ENCODE results near the gene NTN3.
"Not testable (repeated sequence)": the region's sequence is repeated elsewhere in the genome, so short reads cannot be mapped to it uniquely, and the experiment has no call there.

Gene NTN3

DNA sequence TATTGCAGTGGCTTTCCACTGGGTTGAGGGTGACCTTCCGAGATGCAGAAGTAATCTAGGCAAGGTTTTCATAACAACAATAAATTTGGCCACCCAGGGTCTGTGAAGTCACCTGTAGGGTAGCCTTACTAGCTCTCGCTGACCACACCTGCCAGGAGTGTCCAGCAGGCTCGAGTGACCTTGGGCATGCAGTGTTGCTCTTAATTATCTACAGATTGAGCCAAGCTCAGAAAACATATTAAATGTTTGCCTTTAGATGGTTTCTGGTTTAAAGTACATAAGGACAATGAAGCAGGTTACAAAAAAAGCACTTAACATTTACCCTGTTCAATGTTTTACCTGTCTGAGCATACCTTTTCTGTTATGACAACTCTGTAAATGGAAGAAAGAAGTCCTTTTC is 5.6 kb downstream of the NTN3 start:
- DNase-seq: no peak
- no peak overlapping the region for H3K4me3 ChIP-seq (ENCODE audit: low read depth, low read length)
- peaks cover 6% of the 10 kb centered on the region for H3K79me2 ChIP-seq (ENCODE audit: control insufficient read depth, insufficient read depth, low read length, poor library complexity)
- H3K27me3 ChIP-seq (ENCODE audit: insufficient read depth, low read length): peaks cover 24% of the 10 kb centered on the region
- no peak overlapping the region for H4K91ac ChIP-seq (ENCODE audit: low read depth, low read length)
- no peak overlapping the region for H2BK12ac ChIP-seq (ENCODE audit: low read length)
- H3K4me2 ChIP-seq (ENCODE audit: low read length): no peak overlapping the region
- no peak overlapping the region for H4K8ac ChIP-seq (ENCODE audit: low read depth, low read length)
- no peak overlapping the region for H3K27ac ChIP-seq (ENCODE audit: low read depth, low read length)
- H2AK5ac ChIP-seq (ENCODE audit: low read length): no peak overlapping the region
- no peaks in the 10 kb centered on the region for H3K36me3 ChIP-seq (ENCODE audit: control insufficient read depth in 1 of 2, insufficient read depth in 2 of 2, low read length in 2 of 2)
- peaks cover 5% of the 10 kb centered on the region for H3K79me1 ChIP-seq (ENCODE audit: low read length)
- H3K4me1 ChIP-seq (ENCODE audit: control insufficient read depth in 1 of 2, insufficient read depth in 2 of 2, low read length in 2 of 2): peaks cover 16 to 19% of the 10 kb centered on the region in 2 experiments
- H3K4ac ChIP-seq (ENCODE audit: low read depth, low read length): no peak overlapping the region
- no peak overlapping the region for H2BK120ac ChIP-seq (ENCODE audit: insufficient read depth, low read length, poor library complexity)
- H2AFZ ChIP-seq (ENCODE audit: insufficient read depth, low read length, poor library complexity): no peak overlapping the region
- peaks cover 4% of the 10 kb centered on the region for H3K9me3 ChIP-seq (ENCODE audit: insufficient read depth, low read depth, low read length)
- WGBS (ENCODE audit: extremely low coverage, insufficient coverage, insufficient read length): no CpG with 5 or more reads among the region's 3 CpGs
- no peak overlapping the region for H3K23ac ChIP-seq (ENCODE audit: low read length)
- H2BK5ac ChIP-seq (ENCODE audit: low read depth, low read length, poor library complexity): no peak overlapping the region
- H3K14ac ChIP-seq (ENCODE audit: low read length): no peak overlapping the region
- H4K12ac ChIP-seq (ENCODE audit: low read depth, low read length): no peak overlapping the region
- H3K9ac ChIP-seq (ENCODE audit: low read length): no peak overlapping the region
- no peak overlapping the region for H3K18ac ChIP-seq (ENCODE audit: low read length)

DNA sequence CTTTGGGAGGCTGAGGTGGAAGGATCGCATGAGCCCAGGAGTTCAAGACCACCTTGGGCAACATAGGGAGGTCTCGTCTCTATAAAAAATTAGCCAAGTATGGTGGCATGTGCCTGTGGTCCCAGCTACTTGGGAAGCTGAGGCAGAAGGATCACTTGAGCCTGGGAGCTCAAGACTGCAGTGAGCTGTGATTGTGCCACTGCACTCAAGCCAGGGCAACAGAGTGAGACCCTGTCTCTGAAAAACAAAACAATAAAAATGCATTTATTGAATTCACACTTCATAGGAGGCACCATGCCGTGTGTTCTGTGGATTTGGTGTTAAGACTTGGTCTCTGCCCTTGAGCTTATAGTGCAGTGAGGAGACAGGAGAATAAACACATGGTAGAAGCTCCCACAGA is 6.2 kb downstream of the NTN3 start:
- Histone ChIP-seq H2BK5ac (ENCODE audit: low read depth, low read length, poor library complexity) (no peak overlapping the region), H3K9ac (ENCODE audit: low read length) (no peak overlapping the region), H3K27ac (ENCODE audit: low read depth, low read length) (no peak overlapping the region), H2AK5ac (ENCODE audit: low read length) (no peak overlapping the region), H2BK120ac (ENCODE audit: insufficient read depth, low read length, poor library complexity) (no peak overlapping the region), H3K27me3 (ENCODE audit: insufficient read depth, low read length) (peaks cover 18% of the 10 kb centered on the region), H3K4me2 (ENCODE audit: low read length) (no peak overlapping the region), H3K14ac (ENCODE audit: low read length) (no peak overlapping the region), H4K12ac (ENCODE audit: low read depth, low read length) (no peak overlapping the region), H4K91ac (ENCODE audit: low read depth, low read length) (no peak overlapping the region), H2BK12ac (ENCODE audit: low read length) (no peak overlapping the region), H4K8ac (ENCODE audit: low read depth, low read length) (no peak overlapping the region), H3K9me3 (ENCODE audit: insufficient read depth, low read depth, low read length) (peaks cover 6% of the 10 kb centered on the region), H3K18ac (ENCODE audit: low read length) (no peak overlapping the region), H3K4ac (ENCODE audit: low read depth, low read length) (no peak overlapping the region), H2AFZ (ENCODE audit: insufficient read depth, low read length, poor library complexity) (no peak overlapping the region), H3K23ac (ENCODE audit: low read length) (no peak overlapping the region), H3K4me3 (ENCODE audit: low read depth, low read length) (no peak overlapping the region), H3K79me2 (ENCODE audit: control insufficient read depth, insufficient read depth, low read length, poor library complexity) (peaks cover 6% of the 10 kb centered on the region), H3K4me1 (ENCODE audit: control insufficient read depth in 1 of 2, insufficient read depth in 2 of 2, low read length in 2 of 2) (peaks cover 16 to 18% of the 10 kb centered on the region in 2 experiments), H3K36me3 (ENCODE audit: control insufficient read depth in 1 of 2, insufficient read depth in 2 of 2, low read length in 2 of 2) (no peaks in the 10 kb centered on the region), H3K79me1 (ENCODE audit: low read length) (peaks cover 5% of the 10 kb centered on the region)
- DNase-seq: no peak
- no CpG with 5 or more reads among the region's 3 CpGs for WGBS (ENCODE audit: extremely low coverage, insufficient coverage, insufficient read length)

DNA sequence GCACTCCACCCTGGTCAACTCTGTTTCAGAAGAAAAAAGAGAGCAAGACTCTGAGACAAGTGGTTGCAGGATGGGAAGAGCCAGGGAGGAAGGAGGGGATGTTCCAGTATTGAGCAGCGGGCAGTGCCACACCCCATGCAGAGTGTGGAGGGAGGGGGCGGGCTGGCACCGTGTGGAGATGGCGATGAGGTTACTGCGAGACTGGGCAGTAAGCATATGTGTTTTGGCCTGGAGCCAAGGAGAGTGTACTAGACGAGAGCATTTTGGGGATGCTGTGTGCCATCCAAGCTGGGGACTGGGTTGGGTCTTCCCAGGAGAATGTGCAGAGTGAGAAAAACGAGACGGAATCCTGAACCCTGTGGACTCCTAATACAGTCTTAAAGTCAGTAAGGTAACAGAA is 7.2 kb downstream of the NTN3 start:
- H2BK120ac ChIP-seq (ENCODE audit: insufficient read depth, low read length, poor library complexity): no peak overlapping the region

DNA sequence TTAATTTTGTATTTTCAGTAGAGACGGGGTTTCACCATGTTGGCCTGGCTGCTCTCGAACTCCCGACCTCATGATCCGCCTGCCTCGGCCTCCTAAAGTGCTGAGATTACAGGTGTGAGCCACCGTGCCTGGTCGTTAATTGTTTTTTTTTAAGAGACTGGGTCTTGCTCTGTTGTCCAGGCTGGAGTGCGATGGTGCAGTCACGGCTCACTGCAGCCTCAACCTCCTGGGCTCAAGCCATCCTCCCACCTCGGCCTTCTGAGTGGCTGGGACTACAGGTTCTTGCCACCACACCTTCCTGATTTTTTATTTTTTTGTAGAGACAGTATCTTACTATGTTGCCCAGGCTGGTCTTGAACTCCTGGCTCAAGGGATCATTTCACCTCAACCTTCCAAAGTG is 8.9 kb downstream of the NTN3 start:
- H3K4me1 ChIP-seq (ENCODE audit: control insufficient read depth in 1 of 2, insufficient read depth in 2 of 2, low read length in 2 of 2); H3K9ac ChIP-seq (ENCODE audit: low read length); H3K9me3 ChIP-seq (ENCODE audit: insufficient read depth, low read depth, low read length); H3K4me3 ChIP-seq (ENCODE audit: low read depth, low read length); H3K36me3 ChIP-seq (ENCODE audit: control insufficient read depth in 1 of 2, insufficient read depth in 2 of 2, low read length in 2 of 2); H2AFZ ChIP-seq (ENCODE audit: insufficient read depth, low read length, poor library complexity); H3K27me3 ChIP-seq (ENCODE audit: insufficient read depth, low read length); H3K4me2 ChIP-seq (ENCODE audit: low read length); H2BK12ac ChIP-seq (ENCODE audit: low read length); H4K91ac ChIP-seq (ENCODE audit: low read depth, low read length); H4K8ac ChIP-seq (ENCODE audit: low read depth, low read length); H2BK120ac ChIP-seq (ENCODE audit: insufficient read depth, low read length, poor library complexity); H2BK5ac ChIP-seq (ENCODE audit: low read depth, low read length, poor library complexity); H3K79me2 ChIP-seq (ENCODE audit: control insufficient read depth, insufficient read depth, low read length, poor library complexity); H3K14ac ChIP-seq (ENCODE audit: low read length); H3K18ac ChIP-seq (ENCODE audit: low read length); H4K12ac ChIP-seq (ENCODE audit: low read depth, low read length); H3K27ac ChIP-seq (ENCODE audit: low read depth, low read length); H3K4ac ChIP-seq (ENCODE audit: low read depth, low read length); DNase-seq; H2AK5ac ChIP-seq (ENCODE audit: low read length); H3K79me1 ChIP-seq (ENCODE audit: low read length); H3K23ac ChIP-seq (ENCODE audit: low read length): not testable (repeated sequence)
- WGBS (ENCODE audit: extremely low coverage, insufficient coverage, insufficient read length): no CpG with 5 or more reads among the region's 10 CpGs

More for the DNA sequence above, 7.2 kb downstream of the NTN3 start:
- Histone ChIP-seq H3K27ac (ENCODE audit: low read depth, low read length) (no peak overlapping the region), H3K27me3 (ENCODE audit: insufficient read depth, low read length) (peaks cover 8% of the 10 kb centered on the region), H3K18ac (ENCODE audit: low read length) (no peak overlapping the region), H4K12ac (ENCODE audit: low read depth, low read length) (no peak overlapping the region), H3K4me2 (ENCODE audit: low read length) (no peak overlapping the region), H4K91ac (ENCODE audit: low read depth, low read length) (no peak overlapping the region), H2AFZ (ENCODE audit: insufficient read depth, low read length, poor library complexity) (no peak overlapping the region), H2AK5ac (ENCODE audit: low read length) (no peak overlapping the region), H3K4me1 (ENCODE audit: control insufficient read depth in 1 of 2, insufficient read depth in 2 of 2, low read length in 2 of 2) (peaks cover 16 to 17% of the 10 kb centered on the region in 2 experiments), H3K23ac (ENCODE audit: low read length) (no peak overlapping the region), H2BK5ac (ENCODE audit: low read depth, low read length, poor library complexity) (no peak overlapping the region), H3K79me1 (ENCODE audit: low read length) (peaks cover 5% of the 10 kb centered on the region), H3K9ac (ENCODE audit: low read length) (no peak overlapping the region), H3K9me3 (ENCODE audit: insufficient read depth, low read depth, low read length) (peaks cover 4% of the 10 kb centered on the region), H3K36me3 (ENCODE audit: control insufficient read depth in 1 of 2, insufficient read depth in 2 of 2, low read length in 2 of 2) (no peaks in the 10 kb centered on the region), H4K8ac (ENCODE audit: low read depth, low read length) (no peak overlapping the region), H3K14ac (ENCODE audit: low read length) (no peak overlapping the region), H3K4ac (ENCODE audit: low read depth, low read length) (no peak overlapping the region), H3K4me3 (ENCODE audit: low read depth, low read length) (no peak overlapping the region), H3K79me2 (ENCODE audit: control insufficient read depth, insufficient read depth, low read length, poor library complexity) (peaks cover 6% of the 10 kb centered on the region), H2BK12ac (ENCODE audit: low read length) (no peak overlapping the region)
- DNase-seq: no peak
- no CpG with 5 or more reads among the region's 8 CpGs for WGBS (ENCODE audit: extremely low coverage, insufficient coverage, insufficient read length)
